Fibroblast of lung (primary cell): ENCODE data around the gene PAGR1.

ENCODE experiments used
- CTCF ChIP-seq, 2 donors: IDR thresholded peaks in 1 of 2; conservative IDR thresholded peaks in 1 of 2; 1 replicate in 1 of 2; 2 replicates in 1 of 2; pipeline ENCODE4 v1.5.1; 2011 to 2012; ENCODE audit warnings: low read length in 2 of 2, control low read depth in 1 of 2, inconsistent platforms in 1 of 2, low read depth in 1 of 2, mild to moderate bottlenecking in 1 of 2
- EZH2 ChIP-seq: IDR thresholded peaks from 2 replicates; pipeline ENCODE4 v1.5.1; 2012; ENCODE audit warnings: low read length, control low read depth, mild to moderate bottlenecking; ENCODE audit errors: missing control alignments

DNA sequence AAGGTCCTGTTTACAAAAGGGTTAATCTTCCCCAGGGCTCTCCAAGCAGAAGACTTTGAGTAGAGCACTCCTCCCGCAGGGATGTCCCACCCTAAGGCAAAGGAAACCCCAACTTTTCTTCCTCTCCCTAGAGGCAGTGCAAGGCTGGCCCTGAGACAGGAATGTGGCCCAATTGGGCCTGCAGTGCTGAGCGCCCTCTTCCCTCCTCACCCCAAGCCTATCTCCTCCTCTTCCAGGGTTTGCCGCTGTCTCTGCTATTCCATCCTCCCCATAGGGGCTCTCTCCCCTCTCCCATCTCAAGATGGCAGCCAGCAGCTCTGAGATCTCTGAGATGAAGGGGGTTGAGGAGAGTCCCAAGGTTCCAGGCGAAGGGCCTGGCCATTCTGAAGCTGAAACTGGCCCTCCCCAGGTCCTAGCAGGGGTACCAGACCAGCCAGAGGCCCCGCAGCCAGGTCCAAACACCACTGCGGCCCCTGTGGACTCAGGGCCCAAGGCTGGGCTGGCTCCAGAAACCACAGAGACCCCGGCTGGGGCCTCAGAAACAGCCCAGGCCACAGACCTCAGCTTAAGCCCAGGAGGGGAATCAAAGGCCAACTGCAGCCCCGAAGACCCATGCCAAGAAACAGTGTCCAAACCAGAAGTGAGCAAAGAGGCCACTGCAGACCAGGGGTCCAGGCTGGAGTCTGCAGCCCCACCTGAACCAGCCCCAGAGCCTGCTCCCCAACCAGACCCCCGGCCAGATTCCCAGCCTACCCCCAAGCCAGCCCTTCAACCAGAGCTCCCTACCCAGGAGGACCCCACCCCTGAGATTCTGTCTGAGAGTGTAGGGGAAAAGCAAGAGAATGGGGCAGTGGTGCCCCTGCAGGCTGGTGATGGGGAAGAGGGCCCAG is 3.0 kb upstream of the PAGR1 start:
- TF ChIP-seq CTCF (conservative IDR thresholded peaks at IDR 0.05 in 1 of 2, IDR thresholded peaks at IDR 0.05 in 1 of 2; ENCODE audit: low read depth in 1 of 2, low read length in 2 of 2) (no peak), EZH2 (no peak)
